SK-N-MC (cell line): ENCODE measurements around the gene TBC1D24.

ENCODE experiments used
- DNase-seq: peaks from one replicate; pipeline ENCODE4 v3.0.0-alpha.2; 2011; ENCODE audit warnings: low read depth, low spot score
- H3K27ac ChIP-seq: fragments of 200-600 bp; sonication (generic); 2 replicates; pipeline ENCODE4 v1.5.1; 2016; ENCODE audit warnings: mixed run types
- H3K36me3 ChIP-seq: fragments of 200-600 bp; sonication (generic); 2 replicates; pipeline ENCODE4 v1.6.1; 2017; ENCODE audit warnings: antibody characterized with exemption, low read length, mixed read lengths; ENCODE audit not compliant: insufficient read depth
- H3K4me3 ChIP-seq: fragments of 200-600 bp; sonication (generic); 2 replicates; pipeline ENCODE4 v1.5.1; 2016
- H3K9ac ChIP-seq: fragments of 200-600 bp; sonication (generic); 2 replicates; pipeline ENCODE4 v1.8.0; 2017; ENCODE audit warnings: mixed run types, mixed read lengths; ENCODE audit not compliant: insufficient read length
- H3K9me3 ChIP-seq: fragments of 200-600 bp; sonication (generic); 2 replicates; pipeline ENCODE4 v1.6.1; 2017; ENCODE audit warnings: low read depth, mild to moderate bottlenecking, antibody characterized with exemption, low read length, moderate library complexity, mixed read lengths
- EZH2 ChIP-seq: fragments of 200-600 bp; sonication (generic); IDR thresholded peaks from one replicate; pipeline ENCODE4 v1.6.1; 2017; ENCODE audit warnings: antibody characterized with exemption
- FOXP2 ChIP-seq: optimal IDR thresholded peaks from 2 replicates; pipeline ENCODE3; 2011; ENCODE audit warnings: mild to moderate bottlenecking, moderate library complexity; ENCODE audit not compliant: insufficient read depth; ENCODE audit errors: extremely low read length, control extremely low read depth
- POLR2AphosphoS5 ChIP-seq: IDR thresholded peaks from 2 replicates; pipeline ENCODE4 v1.6.1; 2012; ENCODE audit warnings: mild to moderate bottlenecking, low read depth, low read length, borderline replicate concordance

TBC1D24 gene

DNA sequence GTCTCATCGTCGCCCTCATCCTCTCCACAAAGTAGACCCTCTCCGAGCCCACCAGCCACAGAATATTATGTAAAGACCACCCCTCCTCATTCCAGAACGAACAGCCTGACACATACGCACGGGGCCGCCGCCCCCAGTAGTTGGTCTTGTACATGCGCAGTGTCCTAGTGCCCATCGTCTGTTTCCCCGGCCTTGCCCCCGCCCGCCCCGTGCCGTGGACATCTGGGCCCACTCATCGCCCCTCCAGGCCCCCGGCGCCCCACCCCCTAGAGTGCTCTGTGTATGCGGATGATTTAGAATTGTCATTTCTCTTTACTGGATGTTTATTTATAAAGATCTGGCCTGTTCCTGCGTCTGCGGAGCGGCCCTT is 44.8 kb downstream of the TBC1D24 start:
- no peak for TF ChIP-seq FOXP2
- TF ChIP-seq EZH2: no peak
- TF ChIP-seq POLR2AphosphoS5: no peak
- H3K27ac ChIP-seq: peak overlapping the region; percentile 88
- DNase-seq: no peak
- H3K9ac ChIP-seq: peak overlapping the region; percentile 45
- peaks cover 2% of the 10 kb centered on the region; the same call in 1 of the 2 replicates for H3K36me3 ChIP-seq
- H3K4me3 ChIP-seq: peak overlapping the region; percentile 70
- no peaks in the 10 kb centered on the region for H3K9me3 ChIP-seq

DNA sequence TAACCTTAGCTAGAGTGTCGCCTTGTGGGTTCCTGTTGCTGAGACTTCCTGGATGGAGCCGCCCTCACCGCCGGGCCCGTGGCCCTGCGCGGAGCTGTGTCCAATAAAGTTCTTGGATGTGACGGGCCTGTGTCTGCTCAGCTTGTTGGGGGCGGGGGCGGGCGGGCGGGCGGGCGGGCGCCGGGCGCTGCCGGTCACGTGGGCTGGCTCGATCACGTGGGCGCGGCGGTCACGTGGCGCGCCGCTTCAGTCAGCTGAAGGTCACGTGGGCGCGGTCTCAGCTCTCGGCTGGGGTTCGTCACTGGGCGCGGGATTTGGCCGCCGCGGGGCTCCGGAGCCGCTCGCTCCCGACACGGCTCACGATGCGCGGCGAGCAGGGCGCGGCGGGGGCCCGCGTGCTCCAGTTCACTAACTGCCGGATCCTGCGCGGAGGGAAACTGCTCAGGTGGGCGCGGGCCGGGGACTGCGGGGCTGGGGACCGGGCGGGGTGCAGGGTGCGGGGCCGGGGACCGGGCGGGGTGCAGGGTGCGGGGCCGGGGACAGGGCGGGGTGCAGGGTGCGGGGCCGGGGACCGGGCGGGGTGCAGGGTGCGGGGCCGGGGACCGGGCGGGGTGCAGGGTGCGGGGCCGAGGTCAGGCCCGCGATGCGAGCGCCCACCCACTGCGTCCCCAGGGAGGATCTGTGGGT is 45.3 kb downstream of the TBC1D24 start, which contains the start of gene AMDHD2:
Gene AMDHD2, plus strand, starts transcription at position 275 of the 687 bp plus-strand sequence. Its CDS starts 88 bp downstream, at position 363.
- Histone ChIP-seq H3K27ac (peak within 1 kb of the TSS; percentile 88), H3K9ac (peak within 1 kb of the TSS; percentile 84), H3K36me3 (peaks cover 4% of the 10 kb centered on the region; the same call in 1 of the 2 replicates), H3K4me3 (peak within 1 kb of the TSS; percentile 85), H3K9me3 (no peaks in the 10 kb centered on the region)
- peak; percentile 68; the same call in 1 of the 2 replicates for TF ChIP-seq POLR2AphosphoS5
- no peak for TF ChIP-seq EZH2
- no peak for DNase-seq

DNA sequence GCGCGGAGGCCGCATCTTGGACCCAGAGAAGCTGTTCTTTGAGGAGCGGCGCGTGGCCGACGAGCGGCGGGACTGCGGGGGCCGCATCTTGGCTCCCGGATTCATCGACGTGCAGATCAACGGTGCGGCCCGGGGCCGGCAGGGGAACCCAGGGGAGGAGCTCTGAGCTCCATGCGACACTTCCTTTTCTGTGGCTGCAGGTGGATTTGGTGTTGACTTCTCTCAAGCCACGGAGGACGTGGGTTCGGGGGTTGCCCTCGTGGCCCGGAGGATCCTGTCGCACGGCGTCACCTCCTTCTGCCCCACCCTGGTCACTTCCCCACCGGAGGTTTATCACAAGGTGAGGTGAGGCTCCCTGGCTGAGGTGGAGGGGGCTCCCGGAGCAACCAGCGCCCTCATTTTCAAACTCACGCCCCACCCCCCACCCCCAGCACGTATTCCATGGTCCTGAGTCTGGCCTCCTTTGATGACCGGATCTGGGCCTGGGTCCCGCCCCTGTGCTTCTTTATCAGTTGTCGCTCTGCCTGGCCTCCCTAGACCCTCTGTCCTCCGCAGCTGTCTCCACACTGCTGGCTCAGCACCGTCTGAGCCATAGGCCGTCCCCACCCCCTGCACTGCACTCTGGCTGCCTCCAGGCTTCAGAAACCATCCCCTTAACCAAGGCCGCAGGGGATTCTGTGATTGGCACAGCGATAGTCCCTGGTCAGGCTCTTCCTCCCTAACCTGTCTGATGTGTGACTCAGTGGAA is 46.0 kb downstream of the TBC1D24 start:
- H3K9me3 ChIP-seq: no peaks in the 10 kb centered on the region
- peak overlapping the region; percentile 85 for H3K4me3 ChIP-seq
- peaks cover 4% of the 10 kb centered on the region; the same call in 1 of the 2 replicates for H3K36me3 ChIP-seq
- no peak for DNase-seq
- TF ChIP-seq POLR2AphosphoS5 (no peak), FOXP2 (no peak), EZH2 (no peak)
- no peak overlapping the region for H3K27ac ChIP-seq
- H3K9ac ChIP-seq: peak overlapping the region; percentile 84

- Histone ChIP-seq H3K36me3 (peaks cover 4% of the 10 kb centered on the region; the same call in 1 of the 2 replicates), H3K9ac (no peak overlapping the region)
- TF ChIP-seq EZH2 (no peak), POLR2AphosphoS5 (no peak), FOXP2 (no peak)
Observed at GRCh38 chr16:2523801-2524231, 48.9 kb downstream of the TBC1D24 start.

DNA sequence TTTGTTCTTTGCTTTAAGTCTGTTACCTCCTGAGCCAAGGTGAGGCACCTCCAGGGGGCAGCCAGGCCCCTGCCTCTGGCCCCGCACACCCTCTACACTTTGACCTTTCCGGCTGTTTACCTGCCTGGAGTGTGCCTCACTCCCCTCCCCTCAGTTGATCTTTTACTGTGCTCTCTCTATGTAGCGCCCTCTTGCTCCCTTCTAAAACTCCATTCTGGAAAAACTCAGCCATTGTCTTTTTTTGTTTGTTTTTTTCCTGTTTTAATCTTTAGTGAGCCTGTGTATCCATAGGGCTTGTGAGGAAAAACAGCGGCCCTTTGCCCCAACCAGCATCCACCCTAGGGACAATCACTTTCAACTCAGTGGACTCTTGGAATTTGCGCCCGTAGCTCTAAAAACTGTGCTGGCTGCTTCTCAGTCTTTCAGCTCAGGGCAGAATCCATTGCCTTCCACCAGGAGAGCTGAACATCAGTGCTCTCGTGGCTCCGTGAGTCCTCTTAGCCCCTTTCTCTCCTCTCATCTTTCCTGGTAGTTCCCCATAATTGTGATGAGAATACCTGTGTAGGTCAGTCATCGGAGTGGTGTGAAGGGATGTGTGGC is 49.5 kb downstream of the TBC1D24 start:
- no peak overlapping the region for H3K27ac ChIP-seq
- H3K9me3 ChIP-seq: no peaks in the 10 kb centered on the region
- H3K9ac ChIP-seq: no peak overlapping the region
- DNase-seq: no peak
- H3K36me3 ChIP-seq: peaks cover 4% of the 10 kb centered on the region; the same call in 1 of the 2 replicates
- H3K4me3 ChIP-seq: no peak overlapping the region
- TF ChIP-seq POLR2AphosphoS5 (no peak), FOXP2 (no peak), EZH2 (no peak)

More at GRCh38 chr16:2523801-2524231, 48.9 kb downstream of the TBC1D24 start:
- Histone ChIP-seq H3K4me3 (no peak overlapping the region), H3K27ac (no peak overlapping the region), H3K9me3 (no peaks in the 10 kb centered on the region)
- DNase-seq: no peak

GRCh38 chr16:2526135-2526534 is 51.2 kb downstream of the TBC1D24 start:
- Histone ChIP-seq H3K4me3 (no peak overlapping the region), H3K27ac (no peak overlapping the region), H3K36me3 (peaks cover 4% of the 10 kb centered on the region; the same call in 1 of the 2 replicates), H3K9ac (no peak overlapping the region), H3K9me3 (no peaks in the 10 kb centered on the region)
- TF ChIP-seq FOXP2 (no peak), POLR2AphosphoS5 (no peak), EZH2 (no peak)
- DNase-seq: no peak

DNA sequence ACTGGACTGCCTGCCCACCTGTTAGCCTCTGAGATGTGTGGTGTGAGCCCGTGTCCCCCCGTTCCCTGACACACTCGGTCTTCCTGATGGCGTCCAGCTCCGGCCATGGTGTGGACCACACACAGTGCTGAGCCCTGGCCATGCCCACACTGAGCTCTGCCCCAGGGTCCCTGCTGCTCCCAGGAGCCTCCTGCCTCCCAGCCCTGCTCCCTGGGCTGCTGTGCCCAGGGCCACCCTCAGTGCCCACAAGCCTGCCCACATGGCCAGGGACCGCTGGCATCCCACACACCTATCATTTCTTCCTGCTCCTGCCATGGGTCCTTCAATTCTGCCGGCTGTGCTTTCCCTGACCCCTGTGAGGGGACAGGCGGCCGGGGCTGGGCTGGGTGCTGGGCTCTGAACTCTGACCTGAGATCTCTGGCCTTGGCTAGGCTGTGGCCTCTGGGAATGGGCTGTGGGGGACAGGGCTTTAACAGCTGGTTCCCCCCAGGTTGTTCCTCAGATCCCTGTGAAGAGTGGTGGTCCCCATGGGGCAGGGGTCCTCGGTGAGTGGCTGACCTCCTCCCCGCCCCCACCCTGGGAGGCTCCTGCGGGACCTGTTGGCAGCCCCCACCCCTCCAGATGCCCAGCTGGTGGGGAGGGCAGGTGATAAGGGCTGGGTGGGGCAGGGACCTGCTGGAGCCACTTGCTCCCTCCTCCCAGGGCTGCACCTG is 52.3 kb downstream of the TBC1D24 start:
- Histone ChIP-seq H3K9ac (no peak overlapping the region), H3K36me3 (peaks cover 4% of the 10 kb centered on the region; the same call in 1 of the 2 replicates)
- DNase-seq: no peak

GRCh38 chr16:2527784-2528100 is 52.8 kb downstream of the TBC1D24 start:
- H3K27ac ChIP-seq: no peak overlapping the region
- TF ChIP-seq POLR2AphosphoS5 (no peak), FOXP2 (no peak)
- no peaks in the 10 kb centered on the region for H3K9me3 ChIP-seq
- no peak for DNase-seq
- H3K9ac ChIP-seq: no peak overlapping the region
- H3K36me3 ChIP-seq: peaks cover 4% of the 10 kb centered on the region; the same call in 1 of the 2 replicates
- H3K4me3 ChIP-seq: no peak overlapping the region

More for the DNA sequence above, 52.3 kb downstream of the TBC1D24 start:
- Histone ChIP-seq H3K4me3 (no peak overlapping the region), H3K27ac (no peak overlapping the region), H3K9me3 (no peaks in the 10 kb centered on the region)
- TF ChIP-seq POLR2AphosphoS5 (no peak), EZH2 (no peak), FOXP2 (no peak)
